Stimulated activated CD8-positive, alpha-beta memory T cell treated with anti-CD3 and anti-CD28 coated beads, Interleukin-15, amount 100 ng/mL, for 48 hours (primary cell): ENCODE results near the gene ALPL.
"Not testable (repeated sequence)": the region's sequence is repeated elsewhere in the genome, so short reads cannot be mapped to it uniquely, and the experiment has no call there.

ENCODE experiments used
- DNase-seq, 2 donors: peaks; one replicate each; pipeline ENCODE4 v3.0.0-alpha.2; 2020; ENCODE audit warnings: low read depth in 2 of 2

The ALPL gene

GRCh38 chr1:21507511-21508270, 1.5 kb upstream of the ALPL start:
- DNase-seq, result no peak

DNA sequence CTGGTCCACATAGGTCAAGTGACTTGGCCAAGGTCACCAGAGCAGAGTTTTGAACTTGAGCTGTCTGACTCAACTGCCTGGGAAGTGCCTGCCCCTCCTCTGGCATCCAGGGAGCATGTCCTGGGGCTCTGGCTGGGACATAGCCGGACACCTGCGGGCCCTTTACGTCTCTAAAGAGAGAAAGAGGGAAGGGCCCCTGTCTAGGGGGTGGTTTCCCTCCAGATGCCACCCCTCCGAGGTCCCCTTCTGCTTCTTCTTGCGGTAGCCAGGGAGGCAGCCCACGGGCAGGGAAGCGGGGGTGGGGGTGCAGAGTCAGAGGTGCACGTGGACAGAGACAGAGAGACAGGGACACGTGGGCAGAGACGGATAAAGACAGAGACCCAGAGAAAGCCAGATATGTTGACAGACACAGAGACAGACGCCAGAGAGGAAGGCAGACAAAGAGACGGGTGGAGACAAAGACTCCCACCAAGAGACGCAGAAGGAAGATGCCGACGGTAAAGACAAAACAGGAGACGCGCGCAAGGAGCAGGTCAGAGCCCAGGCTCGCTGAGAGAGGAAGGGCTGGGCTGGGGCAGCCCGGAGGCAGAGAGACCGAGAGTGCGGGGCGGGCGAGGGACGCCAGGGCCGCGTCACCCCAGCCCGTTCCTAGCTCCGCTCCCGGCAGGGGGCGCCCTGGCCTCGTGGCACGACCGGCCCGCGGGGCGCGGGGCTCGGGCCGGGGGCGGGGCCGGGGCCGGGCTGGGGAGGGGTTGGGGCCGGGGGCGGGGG, 458 bp upstream of the ALPL start:
- DNase-seq, result peak; percentile 28 to 45

GRCh38 chr1:21510113-21510493, 880 bp downstream of the ALPL start:
- DNase-seq, result no peak

DNA sequence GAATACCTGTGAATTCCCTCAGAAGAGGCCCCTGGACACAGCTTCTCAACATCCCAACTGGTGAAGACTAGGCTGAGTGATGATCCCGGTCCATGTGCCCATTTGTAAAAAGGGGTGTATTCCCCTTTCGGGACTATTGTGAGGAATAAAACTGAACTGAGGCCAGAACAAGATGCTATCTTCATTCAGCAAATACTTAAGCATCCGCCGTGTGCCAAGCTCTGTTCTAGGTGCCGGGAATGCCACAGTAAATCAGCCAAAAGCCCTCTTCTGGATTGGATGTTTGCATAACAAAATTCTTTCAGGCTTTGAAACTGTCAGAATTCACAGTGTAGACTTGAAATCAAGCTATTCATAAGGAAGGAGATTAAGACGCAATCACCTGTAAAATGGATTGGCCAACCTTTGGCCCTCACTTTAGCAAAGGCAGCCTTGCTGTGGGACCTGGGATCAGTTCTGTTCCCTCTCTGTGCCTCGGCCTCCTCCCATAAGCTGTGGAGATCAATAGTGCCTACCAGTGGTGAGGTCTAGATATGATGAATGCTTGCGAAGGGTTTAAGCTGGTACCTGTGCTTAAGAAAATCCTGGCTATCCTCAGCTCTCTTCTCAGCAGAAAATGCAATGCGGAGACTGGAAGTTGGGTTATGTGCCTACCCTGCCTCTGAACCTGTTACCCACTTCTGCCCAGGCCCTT, 1.8 kb downstream of the ALPL start:
- DNase-seq, result no peak

GRCh38 chr1:21511579-21512522, 2.6 kb downstream of the ALPL start:
- no peak for DNase-seq

DNA sequence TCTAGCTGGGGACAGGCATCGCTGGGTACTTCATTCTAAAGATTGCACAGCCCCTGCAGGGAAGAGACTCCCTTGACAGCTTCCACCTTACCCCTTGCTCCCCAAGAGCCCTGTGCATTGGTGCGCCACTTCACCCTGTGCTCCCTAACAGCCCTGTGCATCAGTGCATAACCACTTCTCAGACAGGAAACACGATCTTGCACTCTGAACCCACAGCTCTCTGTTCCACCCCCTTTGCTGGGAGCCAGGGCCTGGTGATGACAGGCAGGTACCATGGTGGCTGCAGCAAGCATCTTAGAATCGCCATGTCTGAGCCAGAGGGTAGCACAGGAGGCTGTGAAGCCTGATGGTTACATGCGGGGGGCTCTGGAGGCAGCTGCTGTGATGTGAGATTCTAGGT, 5.0 kb downstream of the ALPL start:
- DNase-seq, result no peak

GRCh38 chr1:21517161-21517589, 8.0 kb downstream of the ALPL start:
- no peak for DNase-seq

GRCh38 chr1:21517660-21518480, 8.6 kb downstream of the ALPL start:
- no peak for DNase-seq

DNA sequence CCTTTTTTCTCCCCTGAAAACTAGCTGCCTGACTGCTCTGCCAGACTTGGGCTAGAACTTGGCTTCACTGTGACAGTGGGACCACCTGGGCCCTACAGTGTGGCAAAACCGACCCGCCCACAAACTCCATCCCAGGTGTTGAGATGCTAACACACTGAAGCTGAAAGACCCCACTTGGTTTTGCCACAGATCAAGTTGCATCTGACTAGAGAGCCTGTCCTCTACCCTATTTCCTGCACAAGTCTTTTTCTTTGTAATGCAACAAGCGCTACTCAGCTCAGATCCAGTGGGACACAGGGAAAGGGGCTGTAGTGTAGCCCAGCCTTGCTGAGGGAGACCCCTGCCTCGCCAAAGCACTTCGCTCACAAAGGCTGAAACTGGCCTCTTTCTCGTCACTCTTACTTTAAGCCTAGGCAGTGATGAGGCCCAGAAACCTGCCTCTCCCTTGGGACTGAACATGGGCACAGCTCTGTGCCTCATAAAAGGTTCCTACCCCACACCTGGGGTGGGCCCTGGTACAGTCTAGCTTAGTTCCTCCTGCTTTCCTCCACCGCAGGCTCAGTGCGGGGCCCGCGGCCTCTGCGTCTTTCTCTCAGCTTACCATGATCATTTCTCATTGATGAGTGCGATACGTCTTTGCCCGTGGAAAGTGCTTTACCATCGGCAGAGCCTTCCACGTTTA, 9.7 kb downstream of the ALPL start:
- no peak for DNase-seq

- DNase-seq, result not testable (repeated sequence)
Observed at GRCh38 chr1:21519486-21520070, 10.4 kb downstream of the ALPL start.

- DNase-seq, result no peak
Observed at GRCh38 chr1:21520899-21521716, 11.9 kb downstream of the ALPL start.

DNA sequence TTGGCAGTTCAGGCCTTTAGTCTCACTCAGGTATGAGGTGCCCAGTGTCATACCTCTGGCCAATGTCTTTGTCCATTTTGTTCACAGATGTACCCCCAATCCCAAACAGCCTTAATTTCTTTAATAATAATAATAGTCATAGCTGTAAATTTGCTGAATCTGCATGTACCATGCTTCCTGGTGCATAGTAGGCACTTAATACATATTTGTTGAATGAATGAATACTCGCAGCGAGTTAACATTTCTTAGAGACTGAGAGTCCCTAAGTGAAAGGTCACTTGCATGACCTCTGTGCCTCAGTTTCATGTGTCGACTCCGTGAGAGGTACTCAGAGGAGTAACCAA, 12.5 kb downstream of the ALPL start:
- DNase-seq, result no peak

DNA sequence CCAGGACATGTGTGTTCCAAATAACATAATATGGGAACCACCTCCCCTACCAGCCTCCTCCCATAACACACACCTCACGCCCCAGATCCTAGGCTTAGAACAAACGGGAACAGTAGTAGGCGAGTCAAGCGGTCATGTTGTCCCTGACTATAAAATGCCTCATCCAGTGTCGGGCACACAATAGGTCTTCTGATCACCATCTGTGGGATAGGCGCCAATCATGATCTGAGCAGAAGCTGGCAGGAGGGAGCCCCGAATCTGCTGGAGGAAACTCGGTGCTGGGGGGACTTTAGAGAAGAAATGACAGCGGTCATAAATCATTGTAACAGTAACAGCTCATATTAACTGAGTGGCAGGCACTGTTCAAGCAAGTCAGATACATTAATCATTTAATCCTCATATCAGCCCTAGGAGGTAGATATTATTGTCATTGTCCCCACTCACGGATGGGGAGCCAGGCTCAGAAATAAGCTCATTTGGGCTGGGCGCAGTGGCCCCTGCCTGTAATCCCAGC, 13.4 kb downstream of the ALPL start:
- DNase-seq, result no peak

- DNase-seq, result no peak
Observed at GRCh38 chr1:21523297-21523813, 14.1 kb downstream of the ALPL start.

DNA sequence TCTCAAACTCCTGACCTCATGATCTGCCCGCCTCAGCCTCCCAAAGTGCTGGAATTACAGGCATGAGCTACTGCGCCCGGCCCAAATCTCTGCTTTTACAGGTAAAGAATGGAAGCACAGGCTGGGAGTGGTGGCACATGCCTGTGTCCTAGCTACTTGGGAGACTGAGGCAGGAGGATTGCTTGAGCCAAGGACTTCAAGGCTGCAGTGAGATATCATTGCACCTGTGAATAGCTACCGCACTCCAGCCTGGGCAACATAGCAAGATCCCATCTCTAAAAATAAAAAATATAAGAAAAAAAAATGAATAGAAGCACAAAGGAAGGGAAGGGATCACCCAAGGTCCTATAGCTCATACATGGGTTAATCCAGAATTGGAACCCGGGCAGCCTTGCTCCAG, 15.0 kb downstream of the ALPL start:
- DNase-seq, result no peak

DNA sequence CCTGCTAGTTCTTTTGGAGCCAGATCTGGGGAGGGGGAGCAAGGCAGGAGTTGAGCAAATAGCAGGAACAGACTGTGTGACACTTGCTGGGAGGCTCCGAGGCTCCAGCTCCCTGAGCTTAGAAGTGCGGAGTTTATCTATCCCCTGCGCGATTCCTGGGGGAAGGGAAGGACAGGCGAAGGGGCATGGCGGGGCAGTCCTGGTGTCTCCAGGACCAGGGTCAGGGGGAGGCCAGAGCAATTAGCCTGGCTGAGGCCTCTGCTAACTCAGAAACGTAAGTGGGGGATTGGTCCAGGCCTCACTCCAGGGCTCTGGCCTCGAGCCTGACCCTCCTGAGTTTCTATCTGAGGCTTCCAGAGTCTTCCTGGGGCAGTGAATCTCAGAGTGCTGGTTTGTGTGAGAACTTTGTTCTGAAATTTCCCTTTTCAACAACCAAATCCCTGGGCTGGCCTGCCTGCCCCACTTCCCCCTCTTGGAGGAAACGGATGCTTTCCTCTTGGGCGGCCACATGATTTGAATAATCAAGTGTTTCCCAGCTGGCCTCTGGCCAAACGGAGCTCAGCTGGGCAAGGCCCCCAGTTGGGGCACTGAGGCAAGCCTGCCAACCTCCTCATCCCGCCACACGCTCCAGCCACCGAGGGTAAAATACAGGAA, 15.6 kb downstream of the ALPL start:
- no peak for DNase-seq

DNA sequence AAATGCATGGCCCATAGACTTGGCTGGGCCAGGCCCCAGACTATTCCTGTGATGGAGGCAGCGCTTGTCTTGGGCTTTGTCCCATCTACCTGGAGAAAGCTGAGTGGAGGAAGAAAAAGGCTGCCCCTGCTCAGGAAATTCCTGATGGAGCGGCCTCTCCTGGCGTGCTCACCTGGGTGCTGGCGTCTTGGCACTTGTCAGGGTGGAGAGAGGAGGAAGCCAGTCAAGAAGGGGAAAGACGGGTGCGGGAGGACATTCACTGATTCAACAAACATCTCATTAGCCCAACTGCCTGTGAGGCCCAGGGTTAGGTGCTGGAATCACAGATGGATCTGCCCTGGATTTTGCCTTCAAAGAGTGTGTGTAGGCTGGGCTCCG, 16.1 kb downstream of the ALPL start:
- no peak for DNase-seq

DNA sequence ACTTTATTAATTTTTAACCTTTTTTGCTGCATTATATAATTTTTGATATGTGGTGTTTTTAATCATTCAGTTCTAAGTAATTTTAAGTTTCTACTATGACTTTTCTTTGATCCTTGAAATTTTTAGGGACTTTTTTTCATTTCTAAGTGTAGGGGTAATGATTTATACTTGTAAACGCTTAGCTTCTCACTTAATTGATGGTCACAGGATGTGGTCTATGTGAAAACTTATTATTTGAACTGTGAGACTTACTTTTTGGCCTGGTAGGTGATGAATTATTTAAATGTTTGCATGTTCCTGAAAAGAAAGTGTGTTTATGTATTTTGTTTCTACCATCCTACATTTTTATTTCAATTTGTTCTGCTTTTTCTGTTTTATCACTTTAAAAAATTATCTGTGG, 17.2 kb downstream of the ALPL start:
- no peak for DNase-seq
